C4-2B (cell line): ENCODE measurements around the gene PPM1L.

Experiments
- H3K27ac ChIP-seq: fragments of 450-650 bp; 2 replicates; pipeline ENCODE4 v1.5.1; 2017
- ZFX ChIP-seq: fragments of 450-650 bp; IDR thresholded peaks from 2 replicates; pipeline ENCODE4 v1.6.1; 2017
- TF ChIP-seq, protein P1 (sequence below): fragments of 450-650 bp; conservative IDR thresholded peaks from 2 replicates; pipeline ENCODE4 v1.5.1; 2017; ENCODE audit warnings: mild to moderate bottlenecking

Gene PPM1L

DNA sequence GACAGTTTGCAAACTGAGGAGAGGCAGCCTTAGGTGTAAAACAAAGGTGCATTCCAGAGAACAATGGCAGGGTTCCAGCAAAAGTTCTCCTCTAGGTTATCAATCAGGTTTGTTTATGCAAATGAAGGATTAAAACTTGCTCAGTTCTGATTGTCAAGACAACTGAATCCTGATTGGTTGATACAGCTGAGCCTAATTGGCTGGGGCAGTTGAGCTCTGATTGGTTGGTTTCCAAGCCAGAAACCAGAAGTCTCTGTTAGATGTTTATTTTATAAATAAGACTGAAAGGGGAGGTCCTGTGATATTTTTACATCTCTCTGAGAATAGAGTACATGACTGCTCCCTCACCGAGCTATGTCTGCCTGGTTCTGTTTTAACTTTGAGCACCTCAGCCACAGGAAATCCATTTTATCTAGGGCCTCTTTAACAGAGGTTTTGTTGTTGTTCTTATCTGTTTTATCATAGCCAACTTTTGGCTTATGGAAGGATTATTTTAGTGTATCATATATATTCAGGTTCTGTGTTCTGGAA is 37.8 kb downstream of the PPM1L start:
- no peak overlapping the region for H3K27ac ChIP-seq
- TF ChIP-seq, protein P1, sequence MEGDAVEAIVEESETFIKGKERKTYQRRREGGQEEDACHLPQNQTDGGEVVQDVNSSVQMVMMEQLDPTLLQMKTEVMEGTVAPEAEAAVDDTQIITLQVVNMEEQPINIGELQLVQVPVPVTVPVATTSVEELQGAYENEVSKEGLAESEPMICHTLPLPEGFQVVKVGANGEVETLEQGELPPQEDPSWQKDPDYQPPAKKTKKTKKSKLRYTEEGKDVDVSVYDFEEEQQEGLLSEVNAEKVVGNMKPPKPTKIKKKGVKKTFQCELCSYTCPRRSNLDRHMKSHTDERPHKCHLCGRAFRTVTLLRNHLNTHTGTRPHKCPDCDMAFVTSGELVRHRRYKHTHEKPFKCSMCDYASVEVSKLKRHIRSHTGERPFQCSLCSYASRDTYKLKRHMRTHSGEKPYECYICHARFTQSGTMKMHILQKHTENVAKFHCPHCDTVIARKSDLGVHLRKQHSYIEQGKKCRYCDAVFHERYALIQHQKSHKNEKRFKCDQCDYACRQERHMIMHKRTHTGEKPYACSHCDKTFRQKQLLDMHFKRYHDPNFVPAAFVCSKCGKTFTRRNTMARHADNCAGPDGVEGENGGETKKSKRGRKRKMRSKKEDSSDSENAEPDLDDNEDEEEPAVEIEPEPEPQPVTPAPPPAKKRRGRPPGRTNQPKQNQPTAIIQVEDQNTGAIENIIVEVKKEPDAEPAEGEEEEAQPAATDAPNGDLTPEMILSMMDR: no peak
- TF ChIP-seq ZFX: no peak

DNA sequence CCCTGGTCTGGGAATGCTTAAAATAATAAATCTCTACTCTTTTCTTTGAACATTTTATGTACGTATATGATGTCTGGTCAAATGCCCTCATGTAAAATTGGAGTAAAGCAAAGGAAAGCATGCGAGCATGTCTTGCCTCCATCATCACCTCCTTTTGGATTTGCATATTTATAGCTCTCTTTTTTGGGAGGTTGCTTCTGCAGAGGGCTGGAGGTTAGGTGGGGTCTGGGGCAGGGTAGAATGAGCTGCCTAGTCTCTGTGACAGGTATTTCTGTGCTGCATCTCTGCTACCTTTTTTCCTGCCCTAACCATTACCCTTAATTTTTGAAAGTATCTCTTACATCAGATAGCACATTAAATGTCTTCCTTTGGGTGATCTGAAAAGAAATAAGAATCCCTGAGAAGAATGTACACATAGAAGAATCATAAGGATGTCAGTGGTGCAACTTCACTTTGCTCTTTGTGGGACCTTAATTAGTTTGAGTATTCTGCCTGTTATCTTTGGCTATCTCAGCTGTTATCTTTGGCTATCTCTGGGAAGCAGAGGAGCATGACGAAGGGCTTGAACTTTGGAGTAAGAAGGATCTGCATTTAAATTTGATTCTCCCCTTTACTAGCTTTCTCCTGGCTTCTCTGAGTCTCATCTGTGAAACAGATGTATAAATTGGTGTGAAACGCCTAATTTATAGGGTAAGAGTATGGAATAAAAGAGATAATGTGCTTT is 40.2 kb downstream of the PPM1L start:
- TF ChIP-seq, protein P1: no peak
- no peak for TF ChIP-seq ZFX
- H3K27ac ChIP-seq: no peak overlapping the region; the same call in 1 of the 2 replicates

DNA sequence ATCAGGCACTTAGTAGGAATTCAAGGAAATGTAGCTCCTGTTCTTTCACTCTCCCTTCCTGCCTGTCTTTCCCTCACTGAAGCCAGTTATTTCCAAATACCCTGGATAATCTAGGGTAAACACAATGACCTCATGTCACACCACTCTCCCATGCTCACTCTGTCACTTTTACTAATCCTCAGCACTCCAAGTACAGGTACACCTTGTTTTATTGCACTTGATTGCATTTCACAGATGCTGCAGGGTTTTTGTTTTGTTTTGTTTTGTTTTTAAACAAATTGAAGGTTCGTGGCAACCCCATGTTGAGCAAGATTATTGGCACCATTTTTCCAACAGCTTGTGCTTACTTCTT is 40.8 kb downstream of the PPM1L start:
- TF ChIP-seq, protein P1: no peak
- TF ChIP-seq ZFX: no peak
- no peak overlapping the region for H3K27ac ChIP-seq

DNA sequence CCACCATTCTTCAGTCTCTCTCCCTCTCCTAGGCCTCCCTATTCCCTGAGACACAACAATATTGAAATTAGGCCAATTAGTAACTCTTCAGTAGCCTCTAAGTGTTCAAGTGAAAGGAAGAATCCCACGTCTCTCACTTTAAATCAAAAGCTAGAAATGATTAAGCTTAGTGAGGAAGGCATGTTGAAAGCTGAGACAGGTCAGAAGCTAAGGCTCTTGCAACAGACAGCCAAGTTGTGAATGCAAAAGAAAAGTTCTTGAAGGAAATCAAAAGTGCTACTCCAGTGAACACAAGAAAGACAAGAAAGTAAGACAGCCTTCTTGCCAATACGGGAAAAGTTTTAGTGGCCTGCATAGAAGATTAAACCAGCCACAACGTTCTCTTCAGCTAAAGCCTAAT is 41.3 kb downstream of the PPM1L start:
- TF ChIP-seq ZFX: no peak
- TF ChIP-seq, protein P1: no peak
- H3K27ac ChIP-seq: peak overlapping the region; percentile 6; the same call in 1 of the 2 replicates

DNA sequence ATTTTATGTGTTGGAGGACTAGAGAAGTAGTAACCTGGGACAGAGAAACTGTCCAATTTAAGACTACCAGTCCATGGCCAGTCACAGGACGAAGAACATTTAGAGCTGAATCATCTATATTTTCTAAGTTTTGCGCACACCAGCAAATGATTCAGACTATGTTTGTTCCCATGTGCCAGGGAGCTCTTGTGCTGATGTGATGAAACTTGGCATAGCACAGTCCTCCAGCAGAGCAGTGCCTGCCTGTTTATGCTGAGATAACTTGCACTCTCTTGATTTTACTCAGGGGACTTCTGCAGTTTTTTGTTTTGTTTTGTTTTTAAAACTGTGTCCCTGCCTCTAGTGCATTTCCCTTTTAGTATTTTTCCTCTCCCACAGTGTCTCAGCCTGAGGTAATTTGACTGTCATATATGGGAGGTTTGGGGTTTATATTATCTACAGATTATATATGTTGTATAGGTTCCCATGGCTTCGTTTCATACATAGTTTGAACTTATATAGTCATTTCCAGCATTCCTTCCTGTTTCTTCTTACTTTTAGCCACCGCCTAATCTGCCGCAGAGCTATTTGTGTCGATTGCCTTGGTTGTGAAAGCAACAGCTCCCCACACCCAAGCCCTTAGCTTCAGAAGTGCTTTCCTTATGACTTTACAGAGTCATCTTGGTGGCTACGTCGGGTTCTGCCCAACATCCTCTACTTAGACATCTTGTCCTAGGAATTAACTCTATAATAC is 45.5 kb downstream of the PPM1L start:
- TF ChIP-seq, protein P1: no peak
- TF ChIP-seq ZFX: no peak
- H3K27ac ChIP-seq: no peak overlapping the region

DNA sequence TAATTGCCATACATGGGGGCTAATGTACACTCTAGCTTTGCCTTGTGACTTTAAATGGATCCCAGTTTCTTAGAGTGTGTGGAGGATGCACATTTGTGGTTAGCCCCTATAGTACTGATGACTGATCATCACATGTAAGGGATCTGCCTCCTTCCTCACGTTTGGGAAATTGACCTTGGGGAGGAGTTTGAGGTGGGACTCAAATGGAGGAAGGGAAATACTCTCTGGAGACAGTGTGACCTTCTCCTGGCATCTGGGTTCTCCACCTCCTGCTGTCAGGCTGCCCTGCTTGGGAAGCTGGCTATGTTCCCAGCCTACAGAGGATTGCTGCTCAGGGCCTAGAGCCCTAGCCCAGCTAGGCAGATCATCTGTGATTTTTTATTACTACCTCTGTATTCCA is 48.7 kb downstream of the PPM1L start:
- TF ChIP-seq ZFX: no peak
- TF ChIP-seq, protein P1: no peak
- no peak overlapping the region for H3K27ac ChIP-seq

DNA sequence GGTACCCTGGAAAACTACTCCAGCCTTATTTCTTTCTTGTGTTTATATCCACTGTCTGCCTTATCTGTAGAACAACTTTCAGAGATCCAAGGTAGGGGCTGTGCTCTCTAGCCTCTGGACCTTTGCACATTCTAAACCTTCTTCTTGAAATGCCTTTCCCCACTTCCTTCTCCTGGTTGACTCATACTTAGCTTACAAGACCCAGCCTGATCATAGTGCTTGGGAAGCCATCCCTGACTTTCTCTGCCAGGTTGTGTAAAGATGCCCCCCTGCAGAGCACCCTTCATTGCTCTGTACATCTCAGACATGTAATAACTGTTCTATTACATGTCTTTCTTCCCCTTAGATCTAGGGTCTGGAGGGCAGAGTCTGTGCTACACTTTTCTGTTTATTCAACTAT is 50.1 kb downstream of the PPM1L start:
- TF ChIP-seq, protein P1: no peak
- TF ChIP-seq ZFX: no peak
- H3K27ac ChIP-seq: no peak overlapping the region
